PC-3 (cell line): ENCODE measurements around the gene IRX4. TPM values are rescaled to one million over a fixed set of nuclear protein-coding genes. Genes with fewer than 3 reads are reported as not detected.
"Not testable (repeated sequence)": the region's sequence is repeated elsewhere in the genome, so short reads cannot be mapped to it uniquely, and the experiment has no call there.

Experiments
- ATAC-seq: fragments of 200-7000 bp; cut with Tn5 transposase; 2 replicates; pipeline ENCODE4 v1.9.1; 2020; ENCODE audit warnings: mild to moderate bottlenecking, moderate library complexity
- BruUV-seq: library from RNA; stranded (reverse); fragments of 400-500 nt; replicated peaks from 2 replicates; lab custom pipeline; 2021; lab: Mats Ljungman, UMichigan
- CTCF ChIA-PET: fragments of 300-600 bp; sonication (Branson Sonifier 250); formaldehyde crosslinking; loops from one replicate; lab custom pipeline; 2022; ENCODE audit warnings: antibody characterized with exemption; lab: Charles Lee
- POLR2A ChIA-PET: fragments of 300-600 bp; sonication (Branson Sonifier 250); formaldehyde crosslinking; loops from one replicate; lab custom pipeline; 2022; ENCODE audit warnings: antibody characterized with exemption; ENCODE audit not compliant: unreplicated experiment; lab: Charles Lee
- DNase-seq: peaks from one replicate; pipeline ENCODE4 v3.0.0-alpha.2; 2015
- H2AFZ ChIP-seq: fragments of 300-600 bp; sonication (generic); 2 replicates; pipeline ENCODE4 v1.6.0; 2016; ENCODE audit warnings: antibody characterized with exemption, low read length
- H3F3A ChIP-seq: fragments of 300-600 bp; sonication (generic); one replicate; pipeline ENCODE4 v1.6.0; 2017; ENCODE audit warnings: antibody characterized with exemption, low read length, control low read depth, mild to moderate bottlenecking; ENCODE audit not compliant: unreplicated experiment
- H3K27ac ChIP-seq: fragments of 300-600 bp; sonication (generic); 2 replicates; pipeline ENCODE4 v1.5.1; 2016; ENCODE audit warnings: mild to moderate bottlenecking, low read length
- H3K27me3 ChIP-seq: fragments of 300-600 bp; sonication (generic); 2 replicates; pipeline ENCODE4 v1.6.1; 2016; ENCODE audit warnings: low read length, mixed read lengths
- H3K36me3 ChIP-seq: fragments of 300-600 bp; sonication (generic); 2 replicates; pipeline ENCODE4 v1.6.1; 2016; ENCODE audit warnings: low read depth, mixed run types, low read length, mixed read lengths
- H3K4me1 ChIP-seq: fragments of 300-600 bp; sonication (generic); 2 replicates; pipeline ENCODE4 v1.5.1; 2016; ENCODE audit warnings: low read length; ENCODE audit not compliant: insufficient read depth
- H3K4me2 ChIP-seq: fragments of 300-600 bp; sonication (generic); 2 replicates; pipeline ENCODE4 v1.6.0; 2016; ENCODE audit warnings: low read length
- H3K4me3 ChIP-seq: fragments of 300-600 bp; sonication (generic); 2 replicates; pipeline ENCODE4 v1.5.1; 2016; ENCODE audit warnings: mild to moderate bottlenecking, low read length, mixed read lengths
- H3K79me2 ChIP-seq: fragments of 300-600 bp; sonication (generic); 2 replicates; pipeline ENCODE4 v1.6.1; 2017; ENCODE audit warnings: low read length, mixed read lengths
- H3K9ac ChIP-seq: fragments of 300-600 bp; sonication (generic); 2 replicates; pipeline ENCODE4 v1.6.0; 2016; ENCODE audit warnings: mild to moderate bottlenecking, low read length
- H3K9me2 ChIP-seq: fragments of 300-600 bp; sonication (generic); replicated peaks from 2 replicates; pipeline ENCODE4 v1.6.1; 2016; ENCODE audit warnings: mixed run types, low read length, mixed read lengths
- H3K9me3 ChIP-seq: fragments of 300-600 bp; sonication (generic); 2 replicates; pipeline ENCODE4 v1.6.1; 2016; ENCODE audit warnings: low read length, mixed read lengths
- H4K20me1 ChIP-seq: fragments of 300-600 bp; sonication (generic); 2 replicates; pipeline ENCODE4 v1.6.1; 2016; ENCODE audit warnings: low read length, mixed read lengths
- CTCF ChIP-seq: fragments of 300-600 bp; sonication (generic); conservative IDR thresholded peaks from 2 replicates; pipeline ENCODE4 v1.5.1; 2017; ENCODE audit warnings: antibody characterized with exemption, low read depth, mild to moderate bottlenecking, low read length
- EZH2 ChIP-seq: fragments of 300-600 bp; sonication (generic); IDR thresholded peaks from one replicate; pipeline ENCODE4 v1.6.1; 2017; ENCODE audit warnings: antibody characterized with exemption, mild to moderate bottlenecking, low read length; ENCODE audit not compliant: unreplicated experiment
- EZH2phosphoT487 ChIP-seq: fragments of 300-600 bp; sonication (generic); IDR thresholded peaks from 2 replicates; pipeline ENCODE4 v1.6.1; 2018; ENCODE audit warnings: mild to moderate bottlenecking, antibody characterized with exemption, low read length, borderline replicate concordance
- intact Hi-C: fragments of 100-400 bp; cut with micrococcal nuclease; formaldehyde crosslinking; loops from 2 replicates; pipeline ENCODE4 v1.9.0; 2023
- total RNA-seq: library from RNA; depleted of rRNA; stranded (reverse); fragments of >200 nt; gene quantifications from 2 replicates; pipeline ENCODE4 v1.2.3, GENCODE V29; 2014

Gene IRX4
- total RNA-seq, 1 experiment from 2014 or later, result not detected

- ATAC-seq (no peak), DNase-seq (no peak)
- Histone ChIP-seq H2AFZ (no peak overlapping the region), H3F3A (no peaks in the 10 kb centered on the region), H3K9me2 (no peaks in the 10 kb centered on the region), H3K36me3 (no peaks in the 10 kb centered on the region), H4K20me1 (no peaks in the 10 kb centered on the region), H3K27ac (no peak overlapping the region), H3K27me3 (peaks cover under 1% of the 10 kb centered on the region; the same call in 1 of the 2 replicates), H3K9ac (no peak overlapping the region), H3K79me2 (no peaks in the 10 kb centered on the region), H3K9me3 (no peaks in the 10 kb centered on the region), H3K4me3 (no peak overlapping the region), H3K4me2 (no peak overlapping the region), H3K4me1 (no peaks in the 10 kb centered on the region)
- BruUV-seq, result no TSS peak
- intact Hi-C loops, result no loop called here
- ChIA-PET CTCF (no interaction called here), POLR2A (no interaction called here)
- TF ChIP-seq EZH2phosphoT487, result no peak
- TF ChIP-seq EZH2, result no peak
- TF ChIP-seq CTCF, result no peak
Measured at GRCh38 chr5:1871441-1871840, 11.3 kb downstream of the IRX4 start.

GRCh38 chr5:1870435-1871272 lies 12.1 kb downstream of the IRX4 start:
- H3K4me2 ChIP-seq, H3K27ac ChIP-seq, BruUV-seq, H3K4me3 ChIP-seq, H2AFZ ChIP-seq, H3K9ac ChIP-seq, H3K4me1 ChIP-seq, H3K79me2 ChIP-seq, DNase-seq, H3K9me3 ChIP-seq, H3K27me3 ChIP-seq, intact Hi-C loops, ATAC-seq, POLR2A ChIA-PET, H3K9me2 ChIP-seq, H3K36me3 ChIP-seq, H3F3A ChIP-seq, H4K20me1 ChIP-seq, CTCF ChIA-PET: not testable (repeated sequence)

GRCh38 chr5:1868886-1869475 lies 13.7 kb downstream of the IRX4 start:
- TF ChIP-seq EZH2phosphoT487, result no peak
- TF ChIP-seq CTCF, result no peak
- TF ChIP-seq EZH2, result no peak
- no peak for ATAC-seq
- H3K27ac ChIP-seq, result no peak overlapping the region
- no peaks in the 10 kb centered on the region for H3F3A ChIP-seq
- no peak overlapping the region for H3K4me2 ChIP-seq
- no peak overlapping the region for H3K9ac ChIP-seq
- no peak overlapping the region for H2AFZ ChIP-seq
- H4K20me1 ChIP-seq, result no peaks in the 10 kb centered on the region
- no peaks in the 10 kb centered on the region for H3K36me3 ChIP-seq
- ChIA-PET CTCF (no interaction called here), POLR2A (no interaction called here)
- DNase-seq, result no peak
- H3K79me2 ChIP-seq, result no peaks in the 10 kb centered on the region
- intact Hi-C loops, result no loop called here
- no peak overlapping the region for H3K4me3 ChIP-seq
- H3K27me3 ChIP-seq, result peaks cover 24% of the 10 kb centered on the region
- BruUV-seq, result no TSS peak
- H3K4me1 ChIP-seq, result no peaks in the 10 kb centered on the region
- H3K9me3 ChIP-seq, result no peaks in the 10 kb centered on the region
- no peaks in the 10 kb centered on the region for H3K9me2 ChIP-seq
